Measurements from ENCODE around the gene FABP7. TPM values are rescaled to one million over a fixed set of nuclear protein-coding genes. Genes with fewer than 3 reads are reported as not detected.

The FABP7 gene
- total and polyA plus RNA-seq, 2 of the 13 experiments (the other 11 are each of a cell fraction or from before 2014, with no cell fraction given), result not detected

GRCh38 chr6:122733259-122733658, 46.3 kb upstream of the FABP7 start:
- POLR2A ChIA-PET, result no interaction called here
- H3K79me2 ChIP-seq (ENCODE audit: insufficient read depth, low read length), result no peaks in the 10 kb centered on the region
- H3K4me2 ChIP-seq (ENCODE audit: low read depth, low read length), result no peak overlapping the region
- H3K36me3 ChIP-seq (replicated peaks in 1 of 2; ENCODE audit: control insufficient read depth in 1 of 2, insufficient read depth in 2 of 2, low read length in 2 of 2), result no peaks in the 10 kb centered on the region
- H3K9ac ChIP-seq (ENCODE audit: insufficient read depth, low read depth, low read length), result no peak overlapping the region
- no TSS peak for BruUV-seq (replicated peaks)
- no peak overlapping the region for H2AFZ ChIP-seq (ENCODE audit: low read length)
- ATAC-seq, result no peak
- in situ Hi-C loops (cut with HindIII; ENCODE audit: extremely low pct_ligation_motif_present, low pct_unique_long_range_greater_than_20kb) (loop anchor here (25.0 kb wide), 1 partner anchor 579 kb away; no protein-coding TSS in a partner anchor), intact Hi-C loops (cut with micrococcal nuclease; ENCODE audit: unreplicated experiment) (loop anchor here (5.0 kb wide), 1 partner anchor 649 kb away; no protein-coding TSS in a partner anchor)
- no peak overlapping the region for H3K27ac ChIP-seq (ENCODE audit: extremely low read length, insufficient read depth, low read length)
- DNase-seq (ENCODE audit: low spot score), result no peak
- H3K4me3 ChIP-seq (replicated peaks in 1 of 3; ENCODE audit: insufficient read depth in 1 of 3, low read depth in 2 of 3, low read length in 3 of 3), result no peak overlapping the region
- no peaks in the 10 kb centered on the region for H3K4me1 ChIP-seq (ENCODE audit: insufficient read depth, low read length)
- no peak for FAIRE-seq
- H3K27me3 ChIP-seq (ENCODE audit: control insufficient read depth in 1 of 2, insufficient read depth in 2 of 2, low read length in 2 of 2), result peaks cover 0 to 11% of the 10 kb centered on the region in 2 experiments; a peak in 2 of 5 replicates
- TF ChIP-seq MEF2D (CRISPR knock-in tag; IDR thresholded peaks at IDR 0.05), result no peak
- no peak for TF ChIP-seq SNAPC5 (CRISPR knock-in tag; IDR thresholded peaks at IDR 0.05; ENCODE audit: borderline replicate concordance)
- TF ChIP-seq PAWR (CRISPR knock-in tag; IDR thresholded peaks at IDR 0.05; ENCODE audit: borderline replicate concordance), result no peak
- no peak for TF ChIP-seq ZNF34 (CRISPR knock-in tag; IDR thresholded peaks at IDR 0.05; ENCODE audit: borderline replicate concordance)
- TF ChIP-seq PTBP1 (IDR thresholded peaks at IDR 0.05; ENCODE audit: low read depth, low read length, poor library complexity, severe bottlenecking), result no peak
- no peaks in the 10 kb centered on the region for H3K9me3 ChIP-seq (ENCODE audit: low read length)
- H4K20me1 ChIP-seq (ENCODE audit: insufficient read depth, low read length), result no peaks in the 10 kb centered on the region
- WGBS (ENCODE audit: low lambda C conversion rate), result 0% methylated on average over 4 of the region's 4 CpGs
- CTCF ChIA-PET (ENCODE audit: low intra/inter-chr PET ratio, low total read pairs), result interaction anchor here (4.9 kb wide), 1 partner anchor 106 kb away, joined by 119 read pairs; no protein-coding TSS in a partner anchor

- Histone ChIP-seq H3K4me1 (ENCODE audit: insufficient read depth, low read length) (no peaks in the 10 kb centered on the region), H3K4me2 (ENCODE audit: low read depth, low read length) (no peak overlapping the region), H3K79me2 (ENCODE audit: insufficient read depth, low read length) (no peaks in the 10 kb centered on the region), H3K4me3 (replicated peaks in 1 of 3; ENCODE audit: insufficient read depth in 1 of 3, low read depth in 2 of 3, low read length in 3 of 3) (no peak overlapping the region), H2AFZ (ENCODE audit: low read length) (no peak overlapping the region), H3K9me3 (ENCODE audit: low read length) (no peaks in the 10 kb centered on the region), H3K27ac (ENCODE audit: extremely low read length, insufficient read depth, low read length) (no peak overlapping the region), H4K20me1 (ENCODE audit: insufficient read depth, low read length) (no peaks in the 10 kb centered on the region), H3K36me3 (replicated peaks in 1 of 2; ENCODE audit: control insufficient read depth in 1 of 2, insufficient read depth in 2 of 2, low read length in 2 of 2) (no peaks in the 10 kb centered on the region), H3K9ac (ENCODE audit: insufficient read depth, low read depth, low read length) (no peak overlapping the region), H3K27me3 (ENCODE audit: control insufficient read depth in 1 of 2, insufficient read depth in 2 of 2, low read length in 2 of 2) (peaks cover 0 to 11% of the 10 kb centered on the region in 2 experiments; a peak in 2 of 5 replicates)
- intact Hi-C loops (cut with micrococcal nuclease; ENCODE audit: unreplicated experiment), result loop anchor here (5.0 kb wide), 1 partner anchor 648 kb away; no protein-coding TSS in a partner anchor
- POLR2A ChIA-PET, result no interaction called here
- CTCF ChIA-PET (ENCODE audit: low intra/inter-chr PET ratio, low total read pairs), result interaction anchor here (0.9 kb wide), 1 partner anchor 105 kb away, joined by 3 read pairs; no protein-coding TSS in a partner anchor
- BruUV-seq (replicated peaks), result no TSS peak
- ATAC-seq (no peak), FAIRE-seq (no peak), DNase-seq (ENCODE audit: low spot score) (no peak)
- WGBS (ENCODE audit: low lambda C conversion rate), result 10% methylated on average over 10 of the region's 10 CpGs
- in situ Hi-C loops (cut with HindIII; ENCODE audit: extremely low pct_ligation_motif_present, low pct_unique_long_range_greater_than_20kb), result loop anchor here (25.0 kb wide), 1 partner anchor 578 kb away; no protein-coding TSS in a partner anchor
- TF ChIP-seq SUZ12 (IDR thresholded peaks at IDR 0.05; ENCODE audit: low read depth, low read length) (no peak), ZMAT3 (CRISPR knock-in tag; conservative IDR thresholded peaks at IDR 0.05) (no peak), NFRKB (IDR thresholded peaks at IDR 0.05) (no peak), TP53 (CRISPR knock-in tag; conservative IDR thresholded peaks at IDR 0.05) (no peak), MXD3 (CRISPR knock-in tag; IDR thresholded peaks at IDR 0.05) (no peak), ZNF614 (CRISPR knock-in tag; IDR thresholded peaks at IDR 0.05; ENCODE audit: borderline replicate concordance) (no peak), CAMTA2 (CRISPR knock-in tag; IDR thresholded peaks at IDR 0.05; ENCODE audit: borderline replicate concordance) (no peak), TCF7L2 (IDR thresholded peaks at IDR 0.05; ENCODE audit: low read depth, low read length) (no peak), ZNF326 (CRISPR knock-in tag; IDR thresholded peaks at IDR 0.05; ENCODE audit: borderline replicate concordance) (no peak)
- TF ChIP-seq, protein P1, sequence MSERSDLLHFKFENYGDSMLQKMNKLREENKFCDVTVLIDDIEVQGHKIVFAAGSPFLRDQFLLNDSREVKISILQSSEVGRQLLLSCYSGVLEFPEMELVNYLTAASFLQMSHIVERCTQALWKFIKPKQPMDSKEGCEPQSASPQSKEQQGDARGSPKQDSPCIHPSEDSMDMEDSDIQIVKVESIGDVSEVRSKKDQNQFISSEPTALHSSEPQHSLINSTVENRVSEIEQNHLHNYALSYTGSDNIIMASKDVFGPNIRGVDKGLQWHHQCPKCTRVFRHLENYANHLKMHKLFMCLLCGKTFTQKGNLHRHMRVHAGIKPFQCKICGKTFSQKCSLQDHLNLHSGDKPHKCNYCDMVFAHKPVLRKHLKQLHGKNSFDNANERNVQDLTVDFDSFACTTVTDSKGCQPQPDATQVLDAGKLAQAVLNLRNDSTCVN (CRISPR knock-in tag; IDR thresholded peaks at IDR 0.05; ENCODE audit: borderline replicate concordance), result no peak
These were observed 44.8 kb upstream of the FABP7 start for GRCh38 chr6:122734529-122735395.
